Duodenal mucosa (tissue), 2 donors: ENCODE measurements around the gene ITPR2.

Experiments
- H3K27ac ChIP-seq: one replicate; pipeline ENCODE4 v1.7.0; 2013; ENCODE audit warnings: low read depth, low read length
- H3K27me3 ChIP-seq, 2 donors: one replicate each; pipeline ENCODE4 v1.7.0; 2013; ENCODE audit warnings: low read length in 2 of 2, control low read depth in 1 of 2; ENCODE audit not compliant: insufficient read depth in 2 of 2, control insufficient read depth in 1 of 2
- H3K36me3 ChIP-seq, 2 donors: one replicate each; pipeline ENCODE4 v1.7.0; 2013; ENCODE audit warnings: low read length in 2 of 2, control low read depth in 1 of 2; ENCODE audit not compliant: insufficient read depth in 2 of 2, control insufficient read depth in 1 of 2
- H3K4me1 ChIP-seq, 2 donors: one replicate each; pipeline ENCODE4 v1.7.0; 2013; ENCODE audit warnings: low read length in 2 of 2, control low read depth in 1 of 2; ENCODE audit not compliant: insufficient read depth in 2 of 2, control insufficient read depth in 1 of 2
- H3K4me3 ChIP-seq, 2 donors: one replicate each; pipeline ENCODE4 v1.7.0; 2013; ENCODE audit warnings: low read length in 2 of 2, low read depth in 1 of 2
- H3K9ac ChIP-seq, 2 donors: one replicate each; pipeline ENCODE4 v1.7.0; 2013; ENCODE audit warnings: low read length in 2 of 2, low read depth in 1 of 2
- H3K9me3 ChIP-seq, 2 donors: one replicate each; pipeline ENCODE4 v1.7.0; 2013; ENCODE audit warnings: low read length in 2 of 2, control low read depth in 1 of 2; ENCODE audit not compliant: control insufficient read depth in 1 of 2

The ITPR2 gene

DNA sequence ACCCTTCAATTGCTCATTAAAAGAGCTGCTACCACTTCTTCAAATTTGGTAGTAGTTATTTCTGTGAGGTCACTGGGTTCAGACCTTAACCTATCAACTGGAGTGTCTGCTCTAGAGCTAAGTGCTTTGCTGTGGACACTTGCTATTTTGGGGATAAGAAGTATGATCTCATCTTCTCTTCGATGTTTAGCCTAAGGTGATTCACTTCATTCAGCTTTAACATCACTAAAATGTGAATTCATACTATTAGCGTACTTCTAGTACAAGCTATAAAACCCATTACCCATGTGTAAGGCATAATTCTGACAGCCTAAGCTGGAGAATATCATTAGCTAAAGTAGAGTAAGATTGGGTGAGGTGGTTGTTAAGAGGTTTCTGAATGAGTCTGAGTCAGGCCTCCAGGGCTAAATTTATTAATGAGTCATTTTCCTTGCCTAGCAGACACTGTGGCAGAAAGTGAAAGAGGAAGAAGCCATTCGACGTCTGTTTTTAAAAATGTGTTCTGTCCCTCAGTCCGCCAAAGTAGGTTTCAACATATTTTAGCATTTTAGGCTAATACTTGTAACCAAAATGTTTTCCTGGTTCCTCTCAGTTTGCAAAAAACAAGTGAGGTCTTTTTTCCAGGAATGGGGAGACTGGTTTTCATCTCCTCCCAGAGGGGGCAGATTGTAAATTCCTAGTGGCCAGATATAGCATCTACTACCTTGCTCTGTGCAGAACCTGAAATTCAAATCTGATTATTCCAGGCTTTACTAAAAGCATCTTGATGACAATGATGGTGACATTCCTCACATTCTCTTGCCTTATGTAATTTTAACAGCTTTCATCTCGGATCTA, 534.0 kb downstream of the ITPR2 start:
- Histone ChIP-seq H3K9me3 (no peaks in the 10 kb centered on the region), H3K9ac (peak overlapping the region; percentile 8 to 15), H3K27ac (no peak overlapping the region), H3K36me3 (no peaks in the 10 kb centered on the region), H3K27me3 (no peaks in the 10 kb centered on the region), H3K4me1 (peaks cover 7% of the 10 kb centered on the region in 2 donors), H3K4me3 (peak overlapping the region; percentile 24 to 50)

DNA sequence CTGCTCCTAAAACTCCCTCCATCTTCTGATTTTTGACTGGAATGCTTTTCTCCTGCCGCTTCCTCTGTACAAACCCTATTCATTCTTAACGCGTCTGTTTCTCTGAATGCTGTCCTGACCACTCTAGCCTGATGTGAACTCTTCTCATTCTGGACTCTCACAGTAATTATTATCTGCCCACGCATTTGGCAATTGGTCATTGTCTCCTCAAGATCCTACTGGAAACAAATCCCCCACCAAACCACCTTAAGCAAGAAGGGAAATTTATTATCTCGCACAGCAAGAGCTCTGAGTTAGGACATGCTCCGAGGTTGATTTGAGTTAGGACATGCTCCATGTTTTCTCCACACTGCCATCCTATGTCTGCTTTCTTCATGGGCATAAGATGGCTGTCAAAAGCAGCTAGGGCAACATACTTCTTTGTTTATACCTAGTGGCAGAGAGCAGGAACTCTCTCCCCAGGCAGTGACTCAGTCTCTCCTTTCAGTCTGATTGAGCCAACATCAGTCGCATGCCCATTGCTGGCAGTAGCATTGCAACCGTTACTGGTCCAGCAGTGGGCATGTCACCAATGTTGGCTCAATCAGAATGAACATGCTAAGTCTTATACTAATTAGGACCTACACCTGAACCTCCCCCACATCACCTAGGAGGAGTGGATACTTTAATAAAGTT, 535.5 kb downstream of the ITPR2 start:
- Histone ChIP-seq H3K4me3 (no peak overlapping the region), H3K36me3 (no peaks in the 10 kb centered on the region), H3K4me1 (peaks cover 7% of the 10 kb centered on the region in 2 donors), H3K27me3 (no peaks in the 10 kb centered on the region), H3K9me3 (no peaks in the 10 kb centered on the region), H3K27ac (no peak overlapping the region), H3K9ac (no peak overlapping the region)

DNA sequence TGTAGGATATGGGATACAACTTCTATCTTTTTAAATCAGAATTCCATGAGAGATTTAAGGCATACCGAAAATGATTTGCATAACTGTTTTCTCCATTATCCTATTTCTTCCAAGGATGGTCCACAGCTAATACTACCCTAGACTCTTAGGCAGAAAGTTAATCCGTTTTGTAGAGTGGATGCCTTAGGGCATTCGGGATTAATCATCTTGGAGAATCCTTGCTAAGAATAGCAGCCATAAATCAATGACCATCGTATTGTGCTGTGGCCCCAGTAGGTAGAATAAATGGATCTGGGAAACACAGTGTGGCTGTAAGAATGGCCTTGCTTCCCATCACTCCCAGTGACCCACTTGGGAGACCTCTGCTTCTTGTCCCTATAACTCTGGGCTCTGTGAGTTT, 538.0 kb downstream of the ITPR2 start:
- Histone ChIP-seq H3K9ac (no peak overlapping the region), H3K4me3 (no peak overlapping the region), H3K27me3 (no peaks in the 10 kb centered on the region), H3K4me1 (peaks cover 10 to 14% of the 10 kb centered on the region in 2 donors), H3K9me3 (no peaks in the 10 kb centered on the region), H3K36me3 (no peaks in the 10 kb centered on the region), H3K27ac (no peak overlapping the region)

DNA sequence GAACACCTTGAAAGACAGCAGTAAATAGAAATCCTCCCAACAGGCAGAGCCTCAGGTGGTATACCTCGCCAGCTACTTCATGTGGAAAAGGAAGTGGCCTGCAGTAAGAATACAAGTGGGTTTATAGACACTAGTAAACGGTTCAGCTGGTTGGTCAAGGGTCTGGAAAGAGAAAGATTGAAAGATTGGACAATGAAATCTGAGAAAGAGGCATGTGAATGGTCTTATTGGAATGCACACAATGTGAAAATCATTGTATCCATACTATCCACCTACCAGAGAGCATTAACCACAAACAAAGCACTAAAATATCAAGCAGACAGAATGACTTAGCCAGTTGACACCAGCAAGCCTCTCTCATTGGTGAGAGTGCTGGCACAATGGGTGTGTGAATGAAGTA, 539.4 kb downstream of the ITPR2 start:
- H3K9ac ChIP-seq: no peak overlapping the region
- H3K27me3 ChIP-seq: no peaks in the 10 kb centered on the region
- H3K4me1 ChIP-seq: peaks cover 7 to 10% of the 10 kb centered on the region in 2 donors
- no peak overlapping the region for H3K4me3 ChIP-seq
- H3K27ac ChIP-seq: no peak overlapping the region
- no peaks in the 10 kb centered on the region for H3K9me3 ChIP-seq
- H3K36me3 ChIP-seq: no peaks in the 10 kb centered on the region

DNA sequence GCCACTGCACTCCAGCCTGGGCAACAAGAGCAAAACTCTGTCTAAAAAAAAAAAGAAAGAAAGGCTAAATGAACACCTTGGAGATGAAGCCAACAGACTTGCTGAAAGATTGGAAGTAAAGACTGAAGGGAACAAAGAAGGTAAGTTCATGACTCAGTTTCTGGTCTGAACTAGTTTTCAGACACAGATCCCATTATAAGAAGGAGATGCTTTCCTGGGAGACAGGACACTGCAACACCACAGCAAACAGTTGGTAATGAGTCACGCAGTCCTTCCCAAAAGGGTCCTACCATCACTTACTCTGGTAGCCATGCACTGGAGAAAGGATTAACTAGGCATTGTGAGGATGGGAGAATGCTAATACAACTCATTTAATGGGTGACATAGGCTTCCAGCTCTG, 540.4 kb downstream of the ITPR2 start:
- no peak overlapping the region for H3K4me3 ChIP-seq
- H3K36me3 ChIP-seq: no peaks in the 10 kb centered on the region
- H3K27me3 ChIP-seq: no peaks in the 10 kb centered on the region
- no peak overlapping the region for H3K27ac ChIP-seq
- H3K4me1 ChIP-seq: peaks cover 3 to 11% of the 10 kb centered on the region in 2 donors
- no peaks in the 10 kb centered on the region for H3K9me3 ChIP-seq
- no peak overlapping the region for H3K9ac ChIP-seq

DNA sequence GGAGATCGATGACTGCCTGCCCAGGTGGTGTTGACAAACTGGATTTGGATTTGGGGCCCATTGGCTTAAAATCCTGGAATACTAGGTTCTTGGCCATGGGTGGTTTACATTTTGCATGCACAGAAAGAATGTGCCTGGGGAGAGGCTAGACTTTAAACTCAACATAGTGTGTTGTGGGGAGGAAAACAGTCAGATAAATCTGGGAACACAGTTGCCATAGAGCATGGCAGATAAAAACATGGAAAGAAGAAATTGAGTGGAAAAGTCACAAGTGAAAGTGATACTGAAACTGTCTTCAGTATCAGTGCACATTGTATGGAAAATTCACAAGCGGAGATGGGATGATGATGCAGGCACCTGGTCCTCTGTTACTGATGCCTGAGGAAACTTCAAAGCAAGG, 542.4 kb downstream of the ITPR2 start:
- Histone ChIP-seq H3K4me3 (no peak overlapping the region), H3K27ac (no peak overlapping the region), H3K4me1 (peaks cover 3 to 11% of the 10 kb centered on the region in 2 donors), H3K27me3 (no peaks in the 10 kb centered on the region), H3K9me3 (no peaks in the 10 kb centered on the region), H3K9ac (no peak overlapping the region), H3K36me3 (no peaks in the 10 kb centered on the region)

DNA sequence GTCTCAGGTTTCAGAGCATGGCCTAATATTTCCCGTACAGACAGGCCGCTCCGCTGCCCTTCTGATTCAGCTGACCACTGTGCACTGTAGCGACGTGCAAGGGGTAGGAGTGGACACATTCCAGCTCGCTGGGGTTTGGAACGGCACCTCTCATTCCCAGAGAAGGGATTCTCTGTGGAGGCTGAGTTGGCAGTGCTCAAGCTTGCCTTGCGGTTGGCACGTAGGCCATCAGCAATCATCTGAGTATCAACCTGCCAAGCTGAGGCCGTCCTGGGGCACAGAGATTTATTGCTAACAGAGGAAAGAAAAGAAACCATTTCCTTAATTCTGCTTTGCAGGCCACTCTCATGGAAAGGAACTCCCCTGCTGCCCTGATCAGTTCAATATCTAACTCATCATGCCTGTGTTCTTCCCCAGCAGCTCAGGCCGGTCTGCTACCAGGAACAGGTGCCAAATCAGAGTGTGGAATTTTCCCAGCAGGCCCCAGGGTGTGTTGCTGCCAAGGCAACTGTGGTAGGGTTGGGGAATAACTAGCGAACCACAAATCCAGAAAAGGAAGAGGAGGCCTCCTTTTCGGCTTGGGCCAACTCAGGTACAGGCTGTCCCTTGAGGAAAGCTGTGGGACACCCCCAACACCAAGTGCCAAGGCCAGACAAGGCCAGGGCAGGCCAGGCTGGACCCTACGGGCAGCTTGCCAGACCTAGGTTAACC, 545.2 kb downstream of the ITPR2 start:
- H3K4me3 ChIP-seq: no peak overlapping the region
- no peak overlapping the region for H3K27ac ChIP-seq
- H3K9ac ChIP-seq: no peak overlapping the region
- peaks cover 3 to 11% of the 10 kb centered on the region in 2 donors for H3K4me1 ChIP-seq
- H3K36me3 ChIP-seq: no peaks in the 10 kb centered on the region
- H3K27me3 ChIP-seq: no peaks in the 10 kb centered on the region
- H3K9me3 ChIP-seq: no peaks in the 10 kb centered on the region
